ENCODE data around the gene CALN1. TPM values are rescaled to one million over a fixed set of nuclear protein-coding genes. Genes with fewer than 3 reads are reported as not detected.

CALN1 gene
- polyA plus RNA-seq, 1 experiment: not detected

GRCh38 chr7:71754828-71755227, 657.3 kb downstream of the CALN1 start:
- ChIA-PET CTCF (no interaction called here), POLR2A (no interaction called here)
- Histone ChIP-seq H3K27me3 (ENCODE audit: control insufficient read depth, insufficient read depth, low read length) (no peaks in the 10 kb centered on the region), H3K9me3 (ENCODE audit: control insufficient read depth, insufficient read depth, low read length) (peaks cover 12% of the 10 kb centered on the region), H3K4me3 (ENCODE audit: low read depth, low read length) (no peak overlapping the region), H3K27ac (ENCODE audit: low read depth, low read length) (no peak overlapping the region)
- DNase-seq (ENCODE audit: low read depth, low spot score): no peak
- TF ChIP-seq CTCF (IDR thresholded peaks at IDR 0.05; ENCODE audit: low read depth, low read length): no peak

- ChIA-PET CTCF (no interaction called here), POLR2A (no interaction called here)
- H3K9me3 ChIP-seq (ENCODE audit: control insufficient read depth, insufficient read depth, low read length): peaks cover 12% of the 10 kb centered on the region
Measured at GRCh38 chr7:71753956-71754664, 658.0 kb downstream of the CALN1 start.

GRCh38 chr7:71753236-71753635, 658.9 kb downstream of the CALN1 start:
- TF ChIP-seq CTCF (IDR thresholded peaks at IDR 0.05; ENCODE audit: low read depth, low read length): no peak
- CTCF ChIA-PET: interaction anchor here (0.6 kb wide), 1 partner anchor 20 kb away, joined by 4 read pairs; no protein-coding TSS in a partner anchor

More at GRCh38 chr7:71753956-71754664, 658.0 kb downstream of the CALN1 start:
- DNase-seq (ENCODE audit: low read depth, low spot score): no peak
- Histone ChIP-seq H3K27me3 (ENCODE audit: control insufficient read depth, insufficient read depth, low read length) (no peaks in the 10 kb centered on the region), H3K4me3 (ENCODE audit: low read depth, low read length) (no peak overlapping the region), H3K27ac (ENCODE audit: low read depth, low read length) (no peak overlapping the region)
- TF ChIP-seq CTCF (IDR thresholded peaks at IDR 0.05; ENCODE audit: low read depth, low read length): no peak

GRCh38 chr7:71752171-71752935, 659.8 kb downstream of the CALN1 start:
- Histone ChIP-seq H3K27me3 (ENCODE audit: control insufficient read depth, insufficient read depth, low read length) (no peaks in the 10 kb centered on the region), H3K27ac (ENCODE audit: low read depth, low read length) (no peak overlapping the region), H3K4me3 (ENCODE audit: low read depth, low read length) (no peak overlapping the region), H3K9me3 (ENCODE audit: control insufficient read depth, insufficient read depth, low read length) (peaks cover 15% of the 10 kb centered on the region)
- ChIA-PET CTCF (interaction anchor here (0.6 to 1.5 kb wide), 2 partner anchors 10 to 19 kb away, joined by 4 to 6 read pairs; no protein-coding TSS in a partner anchor), POLR2A (no interaction called here)
- peak; percentile 14; the same call in 1 of the 2 replicates for TF ChIP-seq CTCF (IDR thresholded peaks at IDR 0.05; ENCODE audit: low read depth, low read length)
- no peak for DNase-seq (ENCODE audit: low read depth, low spot score)

More at GRCh38 chr7:71753236-71753635, 658.9 kb downstream of the CALN1 start:
- Histone ChIP-seq H3K9me3 (ENCODE audit: control insufficient read depth, insufficient read depth, low read length) (peaks cover 12% of the 10 kb centered on the region), H3K4me3 (ENCODE audit: low read depth, low read length) (no peak overlapping the region), H3K27ac (ENCODE audit: low read depth, low read length) (no peak overlapping the region), H3K27me3 (ENCODE audit: control insufficient read depth, insufficient read depth, low read length) (no peaks in the 10 kb centered on the region)
- no peak for DNase-seq (ENCODE audit: low read depth, low spot score)
- POLR2A ChIA-PET: no interaction called here

- no peaks in the 10 kb centered on the region for H3K27me3 ChIP-seq (ENCODE audit: control insufficient read depth, insufficient read depth, low read length)
- ChIA-PET CTCF (no interaction called here), POLR2A (no interaction called here)
- peaks cover 15% of the 10 kb centered on the region for H3K9me3 ChIP-seq (ENCODE audit: control insufficient read depth, insufficient read depth, low read length)
- TF ChIP-seq CTCF (IDR thresholded peaks at IDR 0.05; ENCODE audit: low read depth, low read length): no peak
- H3K27ac ChIP-seq (ENCODE audit: low read depth, low read length): no peak overlapping the region
- no peak for DNase-seq (ENCODE audit: low read depth, low spot score)
- no peak overlapping the region for H3K4me3 ChIP-seq (ENCODE audit: low read depth, low read length)
Measured at GRCh38 chr7:71750290-71750689, 661.8 kb downstream of the CALN1 start.

Data from AG04450 (cell line).